GM12878 (cell line): ENCODE results near the gene CYB5R3. TPM values are rescaled to one million over a fixed set of nuclear protein-coding genes. Genes with fewer than 3 reads are reported as not detected.

Source experiments
- CREB1 ChIP-seq: IDR thresholded peaks from 2 replicates; pipeline ENCODE4 v1.6.1; 2012; ENCODE audit warnings: low read depth, mild to moderate bottlenecking, inconsistent platforms
- KDM1A ChIP-seq: fragments of 200-600 bp; sonication (generic); IDR thresholded peaks from 2 replicates; pipeline ENCODE4 v1.6.1; 2016; ENCODE audit warnings: borderline replicate concordance
- RAD21 ChIP-seq: IDR thresholded peaks from 2 replicates; pipeline ENCODE4 v1.6.1; 2011; ENCODE audit warnings: mild to moderate bottlenecking, low read depth, low read length, moderate library complexity; ENCODE audit not compliant: insufficient read depth
- RB1 ChIP-seq: fragments of 450-650 bp; formaldehyde crosslinking; IDR thresholded peaks from 2 replicates; pipeline ENCODE4 v1.6.1; 2017; ENCODE audit warnings: mild to moderate bottlenecking, borderline replicate concordance
- SP1 ChIP-seq: IDR thresholded peaks from one replicate; pipeline ENCODE4 v1.6.1; 2011; ENCODE audit warnings: low read depth, low read length
- SUPT20H ChIP-seq: IDR thresholded peaks from 2 replicates; pipeline ENCODE4 v1.6.1; 2011; ENCODE audit warnings: low read depth, mild to moderate bottlenecking, low read length, moderate library complexity, borderline replicate concordance; ENCODE audit not compliant: control insufficient read depth
- YY1 ChIP-seq: IDR thresholded peaks from 2 replicates; pipeline ENCODE4 v1.6.1; 2011; ENCODE audit warnings: low read depth, mild to moderate bottlenecking, low read length
- polyA plus RNA-seq, 11 experiments: library from polyadenylated mRNA; depleted of rRNA in 4 of 11; unstranded in 6 of 11; stranded (reverse) in 5 of 11; fragments of >200 nt; fragmentation: Nextera tagmentation in 4 of 11; fragmentation: Illumina TruSeq in 1 of 11; extraction: Ambion mirVana in 4 of 11; extraction: Trizol in 1 of 11; gene quantifications; 1 replicate in 1 of 11; 2 replicates in 10 of 11; pipeline versions ENCODE4 v1.2.1 to v1.2.3, GENCODE V29; 2011 to 2016; ENCODE audit warnings: inconsistent platforms in 2 of 11, missing spikeins in 2 of 11, low read depth in 1 of 11
- total RNA-seq, 4 experiments: library from RNA; depleted of rRNA in 3 of 4; stranded (reverse); fragments of >200 nt in 3 of 4; fragmentation: Illumina TruSeq in 1 of 4; extraction: Trizol in 1 of 4; gene quantifications; 2 replicates each; pipeline versions ENCODE4 v1.2.1 to v1.2.3, GENCODE V29; 2013 to 2021
- TF ChIP-seq, protein P1 (sequence below): IDR thresholded peaks from 2 replicates; pipeline ENCODE4 v1.6.1; 2012; ENCODE audit warnings: improper control_type of control experiment, low read depth, low read length; ENCODE audit not compliant: insufficient replicate concordance
- TF ChIP-seq, protein P2 (sequence below): fragments of 450-650 bp; IDR thresholded peaks from 2 replicates; pipeline ENCODE4 v1.6.1; 2017; ENCODE audit warnings: borderline replicate concordance
- TF ChIP-seq, protein P3 (sequence below): fragments of 450-650 bp; formaldehyde crosslinking; IDR thresholded peaks from 2 replicates; pipeline ENCODE4 v1.4.0; 2020; ENCODE audit warnings: mild to moderate bottlenecking, moderate library complexity
- TF ChIP-seq, protein P4 (sequence below): IDR thresholded peaks from 2 replicates; pipeline ENCODE4 v1.6.1; 2012; ENCODE audit warnings: low read depth, low read length, improper control_type of control experiment

The CYB5R3 gene
- total and polyA plus RNA-seq, 10 of the 15 experiments (the other 5 are each of a cell fraction or from before 2014, with no cell fraction given): 2.0 to 119 (median 67.8) TPM

DNA sequence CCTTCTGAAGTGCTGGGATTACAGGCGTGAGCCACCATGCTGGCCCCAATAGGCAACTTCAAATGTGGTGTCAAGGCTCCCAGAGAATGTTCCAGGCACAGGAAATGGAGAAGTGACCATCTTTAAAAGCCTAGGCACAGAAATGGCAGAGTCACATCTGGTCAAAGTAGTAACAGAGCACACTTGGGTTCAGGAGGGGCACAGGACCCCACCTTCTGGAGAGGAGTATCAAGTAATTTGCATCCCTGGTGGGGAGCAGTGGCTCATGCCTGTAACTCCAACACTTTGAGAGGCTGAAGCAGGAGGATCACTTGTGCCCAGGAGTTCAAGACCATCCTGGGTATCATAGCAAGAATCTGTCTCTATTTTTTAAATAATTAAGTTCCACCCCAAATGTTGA lies 66.2 kb downstream of the CYB5R3 start (continued):
- TF ChIP-seq, protein P1, sequence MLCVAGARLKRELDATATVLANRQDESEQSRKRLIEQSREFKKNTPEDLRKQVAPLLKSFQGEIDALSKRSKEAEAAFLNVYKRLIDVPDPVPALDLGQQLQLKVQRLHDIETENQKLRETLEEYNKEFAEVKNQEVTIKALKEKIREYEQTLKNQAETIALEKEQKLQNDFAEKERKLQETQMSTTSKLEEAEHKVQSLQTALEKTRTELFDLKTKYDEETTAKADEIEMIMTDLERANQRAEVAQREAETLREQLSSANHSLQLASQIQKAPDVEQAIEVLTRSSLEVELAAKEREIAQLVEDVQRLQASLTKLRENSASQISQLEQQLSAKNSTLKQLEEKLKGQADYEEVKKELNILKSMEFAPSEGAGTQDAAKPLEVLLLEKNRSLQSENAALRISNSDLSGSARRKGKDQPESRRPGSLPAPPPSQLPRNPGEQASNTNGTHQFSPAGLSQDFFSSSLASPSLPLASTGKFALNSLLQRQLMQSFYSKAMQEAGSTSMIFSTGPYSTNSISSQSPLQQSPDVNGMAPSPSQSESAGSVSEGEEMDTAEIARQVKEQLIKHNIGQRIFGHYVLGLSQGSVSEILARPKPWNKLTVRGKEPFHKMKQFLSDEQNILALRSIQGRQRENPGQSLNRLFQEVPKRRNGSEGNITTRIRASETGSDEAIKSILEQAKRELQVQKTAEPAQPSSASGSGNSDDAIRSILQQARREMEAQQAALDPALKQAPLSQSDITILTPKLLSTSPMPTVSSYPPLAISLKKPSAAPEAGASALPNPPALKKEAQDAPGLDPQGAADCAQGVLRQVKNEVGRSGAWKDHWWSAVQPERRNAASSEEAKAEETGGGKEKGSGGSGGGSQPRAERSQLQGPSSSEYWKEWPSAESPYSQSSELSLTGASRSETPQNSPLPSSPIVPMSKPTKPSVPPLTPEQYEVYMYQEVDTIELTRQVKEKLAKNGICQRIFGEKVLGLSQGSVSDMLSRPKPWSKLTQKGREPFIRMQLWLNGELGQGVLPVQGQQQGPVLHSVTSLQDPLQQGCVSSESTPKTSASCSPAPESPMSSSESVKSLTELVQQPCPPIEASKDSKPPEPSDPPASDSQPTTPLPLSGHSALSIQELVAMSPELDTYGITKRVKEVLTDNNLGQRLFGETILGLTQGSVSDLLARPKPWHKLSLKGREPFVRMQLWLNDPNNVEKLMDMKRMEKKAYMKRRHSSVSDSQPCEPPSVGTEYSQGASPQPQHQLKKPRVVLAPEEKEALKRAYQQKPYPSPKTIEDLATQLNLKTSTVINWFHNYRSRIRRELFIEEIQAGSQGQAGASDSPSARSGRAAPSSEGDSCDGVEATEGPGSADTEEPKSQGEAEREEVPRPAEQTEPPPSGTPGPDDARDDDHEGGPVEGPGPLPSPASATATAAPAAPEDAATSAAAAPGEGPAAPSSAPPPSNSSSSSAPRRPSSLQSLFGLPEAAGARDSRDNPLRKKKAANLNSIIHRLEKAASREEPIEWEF: no peak
- TF ChIP-seq, protein P2, sequence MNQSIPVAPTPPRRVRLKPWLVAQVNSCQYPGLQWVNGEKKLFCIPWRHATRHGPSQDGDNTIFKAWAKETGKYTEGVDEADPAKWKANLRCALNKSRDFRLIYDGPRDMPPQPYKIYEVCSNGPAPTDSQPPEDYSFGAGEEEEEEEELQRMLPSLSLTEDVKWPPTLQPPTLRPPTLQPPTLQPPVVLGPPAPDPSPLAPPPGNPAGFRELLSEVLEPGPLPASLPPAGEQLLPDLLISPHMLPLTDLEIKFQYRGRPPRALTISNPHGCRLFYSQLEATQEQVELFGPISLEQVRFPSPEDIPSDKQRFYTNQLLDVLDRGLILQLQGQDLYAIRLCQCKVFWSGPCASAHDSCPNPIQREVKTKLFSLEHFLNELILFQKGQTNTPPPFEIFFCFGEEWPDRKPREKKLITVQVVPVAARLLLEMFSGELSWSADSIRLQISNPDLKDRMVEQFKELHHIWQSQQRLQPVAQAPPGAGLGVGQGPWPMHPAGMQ: no peak
- TF ChIP-seq RAD21 (no peak), CREB1 (no peak), KDM1A (no peak), YY1 (no peak), RB1 (no peak), SP1 (no peak), SUPT20H (no peak)
- TF ChIP-seq, protein P3, sequence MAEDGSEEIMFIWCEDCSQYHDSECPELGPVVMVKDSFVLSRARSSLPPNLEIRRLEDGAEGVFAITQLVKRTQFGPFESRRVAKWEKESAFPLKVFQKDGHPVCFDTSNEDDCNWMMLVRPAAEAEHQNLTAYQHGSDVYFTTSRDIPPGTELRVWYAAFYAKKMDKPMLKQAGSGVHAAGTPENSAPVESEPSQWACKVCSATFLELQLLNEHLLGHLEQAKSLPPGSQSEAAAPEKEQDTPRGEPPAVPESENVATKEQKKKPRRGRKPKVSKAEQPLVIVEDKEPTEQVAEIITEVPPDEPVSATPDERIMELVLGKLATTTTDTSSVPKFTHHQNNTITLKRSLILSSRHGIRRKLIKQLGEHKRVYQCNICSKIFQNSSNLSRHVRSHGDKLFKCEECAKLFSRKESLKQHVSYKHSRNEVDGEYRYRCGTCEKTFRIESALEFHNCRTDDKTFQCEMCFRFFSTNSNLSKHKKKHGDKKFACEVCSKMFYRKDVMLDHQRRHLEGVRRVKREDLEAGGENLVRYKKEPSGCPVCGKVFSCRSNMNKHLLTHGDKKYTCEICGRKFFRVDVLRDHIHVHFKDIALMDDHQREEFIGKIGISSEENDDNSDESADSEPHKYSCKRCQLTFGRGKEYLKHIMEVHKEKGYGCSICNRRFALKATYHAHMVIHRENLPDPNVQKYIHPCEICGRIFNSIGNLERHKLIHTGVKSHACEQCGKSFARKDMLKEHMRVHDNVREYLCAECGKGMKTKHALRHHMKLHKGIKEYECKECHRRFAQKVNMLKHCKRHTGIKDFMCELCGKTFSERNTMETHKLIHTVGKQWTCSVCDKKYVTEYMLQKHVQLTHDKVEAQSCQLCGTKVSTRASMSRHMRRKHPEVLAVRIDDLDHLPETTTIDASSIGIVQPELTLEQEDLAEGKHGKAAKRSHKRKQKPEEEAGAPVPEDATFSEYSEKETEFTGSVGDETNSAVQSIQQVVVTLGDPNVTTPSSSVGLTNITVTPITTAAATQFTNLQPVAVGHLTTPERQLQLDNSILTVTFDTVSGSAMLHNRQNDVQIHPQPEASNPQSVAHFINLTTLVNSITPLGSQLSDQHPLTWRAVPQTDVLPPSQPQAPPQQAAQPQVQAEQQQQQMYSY (CRISPR knock-in tag): no peak
- TF ChIP-seq, protein P4, sequence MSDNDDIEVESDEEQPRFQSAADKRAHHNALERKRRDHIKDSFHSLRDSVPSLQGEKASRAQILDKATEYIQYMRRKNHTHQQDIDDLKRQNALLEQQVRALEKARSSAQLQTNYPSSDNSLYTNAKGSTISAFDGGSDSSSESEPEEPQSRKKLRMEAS: no peak
